Activated naive CD4-positive, alpha-beta T cell treated with Interleukin-2 at 50 U/mL for 16 hours (primary cell): Measurements from ENCODE around the gene CLRN3.

Experiments used
- DNase-seq: peaks from one replicate; pipeline ENCODE4 v3.0.0-alpha.2; 2020

CLRN3 gene

DNA sequence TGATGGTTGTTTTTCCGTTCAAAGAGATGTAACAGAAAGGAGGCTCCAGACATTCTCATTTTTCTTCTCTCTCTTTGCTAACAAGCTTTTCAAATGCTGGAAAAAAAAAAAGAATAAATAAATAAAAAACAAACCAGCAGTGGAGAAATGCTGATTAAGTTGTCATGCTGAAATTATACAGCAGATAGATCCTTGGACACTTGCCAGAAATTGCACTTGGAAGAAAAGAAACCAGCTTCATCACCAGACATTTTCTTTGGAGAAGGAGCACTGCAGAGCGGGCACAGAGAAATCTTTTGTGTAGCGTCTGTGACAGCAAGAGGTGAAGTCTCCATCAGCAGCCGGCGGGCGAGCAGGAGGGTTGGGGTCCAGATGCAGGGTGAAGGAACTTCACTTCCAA lies 55.8 kb downstream of the CLRN3 start:
- DNase-seq, result no peak

DNA sequence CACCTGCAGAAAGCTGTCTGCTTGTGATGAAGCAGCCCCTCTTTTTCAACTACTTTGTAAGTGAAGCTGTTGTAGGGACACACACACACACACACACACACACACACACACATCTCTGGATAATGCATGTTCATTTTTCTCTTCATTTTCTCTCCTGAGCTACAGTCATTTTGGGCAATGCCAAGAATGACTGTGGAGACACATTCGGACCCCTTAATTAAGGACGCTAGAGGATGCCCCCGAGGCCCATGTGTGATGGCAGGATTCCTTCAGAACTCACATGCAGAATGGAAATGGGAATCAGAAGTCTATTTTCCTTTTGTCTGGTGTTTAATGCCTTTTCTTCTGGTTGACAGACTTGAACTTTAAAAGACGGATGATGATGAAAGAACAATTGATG lies 56.6 kb downstream of the CLRN3 start:
- no peak for DNase-seq

DNA sequence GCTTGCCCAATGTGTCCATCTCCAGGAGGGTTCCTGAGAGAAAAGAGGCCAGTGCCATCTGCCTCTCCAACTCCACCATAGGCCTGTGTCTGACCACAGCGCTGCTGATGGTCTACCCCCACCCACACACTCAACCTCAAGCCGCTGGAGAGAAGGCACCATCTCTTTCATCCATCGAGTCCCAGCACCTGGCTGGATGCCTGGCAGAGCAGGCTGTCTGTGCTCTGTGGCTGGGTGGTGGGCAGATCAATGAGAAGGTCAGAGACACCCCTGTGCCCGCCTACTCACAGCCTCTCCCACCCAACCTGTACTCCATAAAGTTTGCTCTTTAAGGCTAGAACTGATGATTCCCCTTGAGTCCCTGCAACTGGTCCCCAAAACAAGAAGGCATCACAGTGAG lies 58.0 kb downstream of the CLRN3 start:
- DNase-seq, result no peak

DNA sequence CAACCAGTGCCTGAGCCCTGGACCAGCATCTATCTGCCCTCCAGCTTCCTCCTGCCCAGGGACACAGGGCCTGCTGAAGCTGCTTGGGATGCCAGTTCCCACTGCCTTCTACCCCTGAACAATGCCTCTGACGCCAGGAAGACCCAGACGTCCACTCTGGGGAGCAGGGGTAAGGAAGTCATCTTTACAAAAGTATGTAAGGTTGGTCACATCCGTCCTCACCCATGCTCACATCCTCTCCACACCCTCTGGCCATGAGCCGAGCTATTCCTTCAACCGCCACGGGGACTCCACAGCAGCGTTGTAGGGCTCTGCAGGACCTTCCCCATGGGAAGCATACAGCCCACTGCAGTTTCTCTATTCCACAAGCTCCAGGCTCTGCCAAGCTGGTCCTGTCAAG lies 58.5 kb downstream of the CLRN3 start:
- DNase-seq, result no peak

DNA sequence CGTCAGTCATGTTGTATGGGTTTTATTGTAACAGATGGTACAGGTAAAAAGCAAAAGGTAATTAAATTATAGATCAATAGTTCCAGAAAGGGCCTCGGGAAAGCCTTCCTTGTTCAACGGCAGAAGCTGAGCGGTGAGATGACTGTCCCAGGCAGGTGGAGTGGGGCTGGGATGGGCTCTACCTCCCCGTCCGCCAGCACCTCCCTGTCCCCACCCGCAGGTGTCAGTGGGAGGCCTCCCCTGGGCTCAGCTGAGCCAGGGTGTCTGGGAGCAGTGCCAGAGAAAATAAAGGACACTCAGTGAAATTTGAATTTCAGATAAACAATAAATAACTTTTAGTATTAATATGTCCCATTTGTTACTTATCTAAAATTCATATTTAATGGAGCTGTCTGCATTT lies 58.9 kb downstream of the CLRN3 start:
- no peak for DNase-seq

DNA sequence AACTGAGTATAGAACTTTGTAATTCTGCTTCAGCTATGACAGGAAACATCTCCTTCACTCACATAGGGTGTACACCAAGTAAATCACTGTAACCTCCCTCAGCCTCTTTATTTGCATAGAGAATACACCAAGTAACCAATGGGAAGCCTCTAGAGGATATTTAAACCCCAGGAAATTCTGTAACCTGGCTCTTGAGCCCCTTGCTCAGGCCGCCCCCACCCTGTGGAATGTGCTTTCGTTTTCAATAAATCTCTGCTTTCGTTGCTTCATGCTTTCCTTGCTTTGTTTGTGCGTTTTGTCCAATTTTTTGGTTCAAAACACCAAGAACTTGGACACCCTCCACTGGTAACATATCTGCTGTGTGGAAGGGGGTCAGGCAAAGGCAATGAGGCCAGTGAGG lies 60.2 kb downstream of the CLRN3 start:
- DNase-seq, result no peak

DNA sequence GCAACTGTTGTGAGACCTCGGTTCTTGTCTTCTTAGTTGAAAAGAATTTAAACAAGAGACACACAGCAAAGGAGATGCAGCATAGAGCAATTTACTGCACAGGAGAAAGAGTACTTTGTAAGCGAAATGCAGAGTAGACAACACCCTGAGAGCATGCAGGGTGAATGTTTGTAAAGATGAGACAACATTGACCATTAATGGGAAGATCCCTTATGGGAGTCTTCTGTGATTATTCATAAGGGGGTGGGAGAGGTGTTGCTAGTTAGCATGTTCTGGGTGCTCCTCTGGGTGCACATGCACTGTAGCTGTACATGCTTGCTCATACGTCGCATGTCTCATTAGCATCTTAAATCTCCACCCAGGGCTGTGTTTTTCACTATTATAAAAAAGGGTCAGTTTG lies 62.3 kb downstream of the CLRN3 start:
- no peak for DNase-seq
